ACC112 (cell line): ENCODE data around the gene ZNF74.
"Not testable (repeated sequence)": the region's sequence is repeated elsewhere in the genome, so short reads cannot be mapped to it uniquely, and the experiment has no call there.

Source experiments
- H2AFZ ChIP-seq: fragments of 200-600 bp; sonication (generic); one replicate; pipeline ENCODE4 v1.6.0; 2017; ENCODE audit warnings: antibody characterized with exemption, low read length; ENCODE audit not compliant: unreplicated experiment
- H3K27ac ChIP-seq: fragments of 200-600 bp; sonication (generic); 2 replicates; pipeline ENCODE4 v1.5.1; 2014; ENCODE audit warnings: low read depth, mild to moderate bottlenecking, antibody characterized with exemption, low read length, moderate library complexity
- H3K27me3 ChIP-seq: fragments of 200-600 bp; sonication (generic); 2 replicates; pipeline ENCODE4 v1.6.1; 2014; ENCODE audit warnings: mild to moderate bottlenecking, antibody characterized with exemption, low read length, moderate library complexity, mixed read lengths; ENCODE audit not compliant: insufficient read depth
- H3K36me3 ChIP-seq: fragments of 200-600 bp; sonication (generic); 2 replicates; pipeline ENCODE4 v1.6.1; 2016; ENCODE audit warnings: mild to moderate bottlenecking, antibody characterized with exemption, low read length, moderate library complexity, mixed read lengths; ENCODE audit not compliant: insufficient read depth
- H3K4me1 ChIP-seq: fragments of 200-600 bp; sonication (generic); one replicate; pipeline ENCODE4 v1.6.1; 2016; ENCODE audit warnings: low read length, mixed read lengths; ENCODE audit not compliant: insufficient read depth, unreplicated experiment, control insufficient read depth
- H3K4me3 ChIP-seq: fragments of 200-600 bp; sonication (generic); 2 replicates; pipeline ENCODE4 v1.5.1; 2014; ENCODE audit warnings: mild to moderate bottlenecking, low read depth, low read length
- H3K79me2 ChIP-seq: fragments of 200-600 bp; sonication (generic); one replicate; pipeline ENCODE4 v1.6.0; 2016; ENCODE audit warnings: low read length; ENCODE audit not compliant: control insufficient read depth, unreplicated experiment, insufficient read depth

ZNF74 gene

DNA sequence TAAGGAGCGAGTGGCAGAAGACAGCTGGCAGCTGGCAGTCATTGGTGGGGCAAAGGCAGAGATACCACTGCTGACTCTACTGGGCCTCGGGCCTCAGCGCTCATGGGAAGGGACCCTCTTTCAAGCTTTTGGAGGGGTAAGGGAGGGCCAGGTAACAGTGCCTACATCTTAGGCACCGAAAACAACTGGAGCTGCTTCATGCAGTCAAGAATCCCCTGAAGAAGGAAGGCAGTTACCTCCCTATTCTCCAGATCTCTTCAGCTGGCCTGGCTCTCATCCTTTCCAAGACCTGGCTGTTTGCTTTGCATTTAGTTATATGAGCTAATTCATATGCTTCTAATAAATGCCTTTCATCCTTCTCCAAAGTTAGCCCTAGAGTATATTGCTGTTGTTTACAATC, 15.8 kb upstream of the ZNF74 start:
- H3K79me2 ChIP-seq: no peaks in the 10 kb centered on the region
- H3K36me3 ChIP-seq: no peaks in the 10 kb centered on the region
- no peak overlapping the region for H2AFZ ChIP-seq
- no peaks in the 10 kb centered on the region for H3K27me3 ChIP-seq
- H3K4me1 ChIP-seq: no peaks in the 10 kb centered on the region
- H3K4me3 ChIP-seq: no peak overlapping the region
- H3K27ac ChIP-seq: no peak overlapping the region

DNA sequence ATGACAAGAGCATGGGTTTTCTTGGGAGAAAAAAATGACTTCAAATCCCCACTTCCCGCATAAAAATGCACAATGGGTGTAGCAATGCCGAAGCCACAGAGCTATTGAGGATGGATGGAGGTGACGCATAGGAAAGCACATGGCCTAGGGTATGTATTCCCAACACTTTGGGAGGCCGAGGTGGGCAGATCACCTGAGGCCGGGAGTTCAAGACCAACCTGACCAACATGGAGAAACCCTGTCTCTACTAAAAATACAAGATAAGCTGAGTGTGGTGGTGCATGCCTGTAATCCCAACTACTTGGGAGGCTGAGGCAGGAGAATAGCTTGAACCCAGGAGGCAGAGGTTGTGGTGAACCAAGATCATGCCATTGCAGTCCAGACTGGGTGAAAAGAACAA, 15.3 kb upstream of the ZNF74 start:
- H3K79me2 ChIP-seq, H3K27ac ChIP-seq, H3K36me3 ChIP-seq, H3K27me3 ChIP-seq, H2AFZ ChIP-seq, H3K4me1 ChIP-seq, H3K4me3 ChIP-seq: not testable (repeated sequence)

DNA sequence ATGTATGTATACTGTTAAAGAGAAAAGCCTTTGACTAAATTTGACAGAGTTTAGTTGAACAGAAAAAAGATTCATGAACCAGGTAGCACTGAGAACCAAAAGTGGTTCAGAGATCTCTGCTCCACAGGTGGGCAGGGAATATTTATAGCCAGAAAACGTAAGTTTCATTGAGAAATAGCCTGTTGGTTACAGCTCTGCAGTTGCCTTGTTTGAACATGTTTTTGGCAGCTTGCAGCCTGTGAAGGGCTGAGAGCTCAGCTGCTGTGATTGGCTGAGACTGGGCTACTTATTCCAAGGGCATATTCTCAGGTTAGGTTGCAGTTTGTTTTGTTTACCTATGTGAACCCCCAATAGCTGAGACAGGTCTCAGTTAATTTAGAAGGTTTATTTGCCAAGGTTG, 13.5 kb upstream of the ZNF74 start:
- no peaks in the 10 kb centered on the region for H3K79me2 ChIP-seq
- H3K4me1 ChIP-seq: no peaks in the 10 kb centered on the region
- no peak overlapping the region for H3K4me3 ChIP-seq
- H3K27ac ChIP-seq: no peak overlapping the region
- H2AFZ ChIP-seq: no peak overlapping the region
- H3K36me3 ChIP-seq: no peaks in the 10 kb centered on the region
- H3K27me3 ChIP-seq: peaks cover 4% of the 10 kb centered on the region; the same call in 1 of the 2 replicates

DNA sequence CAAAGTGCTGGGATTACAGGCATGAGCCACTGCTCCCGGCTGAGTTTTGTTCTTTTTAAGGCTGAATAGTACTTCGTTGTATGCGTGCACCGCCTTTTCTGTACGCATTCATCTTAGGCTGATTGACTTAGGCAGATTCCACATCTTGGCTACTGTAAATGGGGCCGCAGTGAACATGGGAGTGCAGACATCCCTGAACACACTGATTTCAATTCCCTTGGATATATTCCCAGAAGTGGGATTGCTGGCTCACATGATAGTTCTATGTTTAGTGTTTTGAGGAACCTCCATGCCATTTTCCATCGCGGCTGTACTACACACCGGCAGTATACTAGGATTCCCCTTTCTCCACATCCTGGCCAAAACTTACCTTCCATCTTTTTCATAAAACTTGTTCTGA, 10.4 kb upstream of the ZNF74 start:
- no peaks in the 10 kb centered on the region for H3K79me2 ChIP-seq
- H3K27me3 ChIP-seq: peaks cover 4% of the 10 kb centered on the region; the same call in 1 of the 2 replicates

DNA sequence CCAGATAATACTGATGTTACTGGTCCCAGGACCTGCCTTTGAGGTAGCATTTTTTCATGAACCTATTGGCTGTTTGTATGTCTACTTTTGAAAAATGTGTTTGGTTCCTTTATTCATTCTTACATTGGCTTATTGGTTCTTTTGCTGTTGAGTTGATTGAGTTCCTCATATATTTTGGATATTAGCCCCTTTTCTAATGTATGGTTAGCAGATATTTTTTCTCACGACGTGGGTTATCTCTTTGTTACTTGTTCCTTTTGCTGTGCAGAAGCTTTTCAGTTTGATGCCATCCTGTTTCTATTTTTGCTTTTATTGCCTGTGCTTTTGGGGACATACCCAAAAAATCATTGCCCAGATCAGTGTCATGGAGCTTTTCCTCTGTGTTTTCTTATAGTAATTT, 9.8 kb upstream of the ZNF74 start:
- H3K27ac ChIP-seq: no peak overlapping the region
- no peak overlapping the region for H2AFZ ChIP-seq
- no peaks in the 10 kb centered on the region for H3K36me3 ChIP-seq
- H3K4me1 ChIP-seq: no peaks in the 10 kb centered on the region
- peaks cover 4% of the 10 kb centered on the region; the same call in 1 of the 2 replicates for H3K27me3 ChIP-seq
- H3K4me3 ChIP-seq: no peak overlapping the region
- no peaks in the 10 kb centered on the region for H3K79me2 ChIP-seq

More for the DNA sequence above, 10.4 kb upstream of the ZNF74 start:
- Histone ChIP-seq H3K36me3 (no peaks in the 10 kb centered on the region), H3K4me3 (no peak overlapping the region), H3K4me1 (no peaks in the 10 kb centered on the region), H3K27ac (no peak overlapping the region), H2AFZ (no peak overlapping the region)

DNA sequence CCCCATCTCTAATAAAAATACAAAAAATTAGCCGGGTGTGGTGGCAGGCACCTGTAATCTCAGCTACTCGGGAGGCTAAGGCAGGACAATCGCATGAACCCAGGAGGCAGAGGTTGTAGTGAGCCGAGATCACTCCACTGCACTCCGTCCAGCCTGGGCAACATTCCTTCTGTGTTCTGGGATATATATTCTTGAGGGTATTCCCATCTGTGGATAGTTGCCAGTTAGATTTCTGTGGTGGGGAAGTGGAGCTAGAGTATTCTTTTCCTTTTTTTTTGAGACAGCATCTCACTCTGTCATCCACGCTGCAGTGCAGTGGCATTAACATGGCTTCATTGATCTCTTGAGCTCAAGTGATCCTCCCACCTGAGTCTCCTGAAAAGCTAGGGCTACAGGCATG, 9.1 kb upstream of the ZNF74 start:
- no peaks in the 10 kb centered on the region for H3K4me1 ChIP-seq
- no peaks in the 10 kb centered on the region for H3K36me3 ChIP-seq
- H3K27me3 ChIP-seq: peaks cover 4% of the 10 kb centered on the region; the same call in 1 of the 2 replicates
- H2AFZ ChIP-seq: no peak overlapping the region
- H3K4me3 ChIP-seq: no peak overlapping the region
- no peak overlapping the region for H3K27ac ChIP-seq
- no peaks in the 10 kb centered on the region for H3K79me2 ChIP-seq

DNA sequence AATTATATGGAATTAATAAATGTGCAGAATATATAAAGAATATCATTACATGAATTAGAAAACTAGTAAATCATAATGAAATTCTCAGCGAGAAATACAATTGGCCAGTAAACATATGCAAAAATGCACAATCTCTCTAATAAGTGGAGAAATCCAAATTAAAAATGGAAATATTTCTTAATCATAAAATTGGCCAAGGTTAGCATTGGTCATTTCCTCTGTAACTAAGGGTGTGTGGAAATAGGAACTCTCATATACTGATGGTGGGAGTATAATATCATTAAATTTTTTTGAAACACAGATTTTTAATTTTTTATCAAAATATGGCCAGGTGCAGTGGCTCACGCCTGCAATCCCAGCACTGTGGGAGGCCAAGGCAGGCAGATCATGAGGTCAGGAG, 7.6 kb upstream of the ZNF74 start:
- Histone ChIP-seq H3K27me3 (peaks cover 4% of the 10 kb centered on the region; the same call in 1 of the 2 replicates), H3K27ac (no peak overlapping the region), H3K36me3 (no peaks in the 10 kb centered on the region), H2AFZ (no peak overlapping the region), H3K4me3 (no peak overlapping the region), H3K79me2 (no peaks in the 10 kb centered on the region), H3K4me1 (no peaks in the 10 kb centered on the region)

DNA sequence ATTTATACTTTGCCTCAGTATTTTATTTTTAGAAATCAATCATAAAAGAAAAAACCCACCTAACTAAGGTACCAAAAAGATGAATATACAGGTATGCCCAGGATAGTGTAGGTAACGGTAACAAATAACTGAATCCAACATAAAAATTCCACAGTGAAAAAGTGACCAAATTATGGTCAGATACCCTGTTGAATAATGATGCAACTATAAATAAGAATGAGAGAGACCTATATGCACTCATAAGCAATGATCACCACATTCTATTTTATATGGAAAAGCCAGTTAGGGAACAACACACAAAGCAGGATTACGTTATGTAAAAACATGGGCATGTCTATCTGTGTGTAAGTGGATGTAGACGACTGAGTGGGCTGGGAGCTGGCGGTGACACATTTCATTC, 7.0 kb upstream of the ZNF74 start:
- no peaks in the 10 kb centered on the region for H3K79me2 ChIP-seq
- H2AFZ ChIP-seq: no peak overlapping the region
- H3K4me3 ChIP-seq: no peak overlapping the region
- H3K27ac ChIP-seq: no peak overlapping the region
- H3K36me3 ChIP-seq: no peaks in the 10 kb centered on the region
- H3K4me1 ChIP-seq: no peaks in the 10 kb centered on the region
- H3K27me3 ChIP-seq: peaks cover 4% of the 10 kb centered on the region; the same call in 1 of the 2 replicates

DNA sequence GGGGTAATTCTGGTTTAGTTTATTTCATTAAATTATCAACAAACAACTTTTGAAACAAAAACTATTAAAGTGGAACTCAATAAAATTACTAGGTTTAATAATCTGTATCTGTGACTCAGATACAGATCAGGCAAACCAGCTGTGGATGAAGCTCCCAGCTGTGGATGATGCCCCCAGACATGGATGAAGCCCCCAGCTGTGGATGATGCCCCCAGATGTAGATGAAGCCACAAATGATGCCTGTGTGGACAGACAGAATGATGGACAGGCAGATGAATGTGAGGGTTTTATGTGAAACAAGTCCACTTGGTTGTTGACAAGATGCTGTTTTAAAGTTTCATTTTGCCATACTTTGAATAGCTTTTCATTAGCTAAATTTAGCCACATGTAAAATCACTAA, 5.8 kb upstream of the ZNF74 start:
- Histone ChIP-seq H3K4me3 (no peak overlapping the region), H3K27ac (no peak overlapping the region), H3K4me1 (no peaks in the 10 kb centered on the region), H3K36me3 (no peaks in the 10 kb centered on the region), H3K79me2 (no peaks in the 10 kb centered on the region), H3K27me3 (peaks cover 4% of the 10 kb centered on the region; the same call in 1 of the 2 replicates), H2AFZ (no peak overlapping the region)

DNA sequence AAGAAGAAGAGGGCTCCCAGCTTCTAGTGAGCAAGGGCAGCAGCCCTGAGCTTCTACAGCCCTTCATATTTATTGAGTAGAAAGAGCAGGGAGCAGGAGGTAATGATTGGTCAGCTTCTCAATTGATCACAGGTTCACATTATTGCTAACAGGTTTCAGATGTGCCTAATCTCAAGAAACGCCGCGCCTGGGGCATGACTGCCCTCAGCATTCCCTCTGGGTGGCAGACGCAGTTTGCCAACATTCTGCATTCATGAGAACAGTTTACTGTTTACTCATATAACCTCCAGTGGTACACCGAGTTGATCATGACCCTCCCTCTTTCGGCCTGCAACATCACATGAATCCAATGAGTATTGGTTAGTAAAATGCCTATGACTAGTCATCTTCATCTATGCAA, 4.7 kb upstream of the ZNF74 start:
- no peak overlapping the region for H2AFZ ChIP-seq
- peaks cover 3% of the 10 kb centered on the region for H3K4me1 ChIP-seq
- no peak overlapping the region for H3K4me3 ChIP-seq
- peaks cover 4% of the 10 kb centered on the region; the same call in 1 of the 2 replicates for H3K27me3 ChIP-seq
- no peaks in the 10 kb centered on the region for H3K79me2 ChIP-seq
- H3K36me3 ChIP-seq: no peaks in the 10 kb centered on the region
- H3K27ac ChIP-seq: no peak overlapping the region

DNA sequence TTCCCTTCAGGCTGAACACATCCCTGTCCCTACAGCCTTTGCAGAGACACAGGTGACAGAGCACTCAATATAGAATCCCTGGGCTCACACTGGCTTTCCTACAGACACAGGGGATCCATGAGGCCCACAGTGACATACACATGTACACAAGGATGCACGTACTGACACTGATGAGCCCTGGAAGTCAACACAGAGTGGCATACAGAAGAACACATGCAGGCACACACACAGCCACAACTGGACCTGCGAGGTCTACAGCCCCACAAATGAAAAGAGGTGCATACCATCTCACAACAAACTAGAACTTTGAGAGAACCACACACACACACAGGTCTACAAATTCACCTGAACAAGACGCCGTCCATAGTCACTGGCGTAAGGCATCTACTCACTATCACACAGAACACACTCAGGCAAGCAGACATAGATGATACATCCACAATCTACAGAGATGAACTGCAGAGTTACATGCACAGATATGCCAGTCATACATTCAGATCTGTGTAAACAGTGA, 3.5 kb upstream of the ZNF74 start:
- Histone ChIP-seq H2AFZ (no peak overlapping the region), H3K27ac (no peak overlapping the region), H3K4me3 (no peak overlapping the region), H3K4me1 (peaks cover 7% of the 10 kb centered on the region), H3K36me3 (no peaks in the 10 kb centered on the region), H3K27me3 (no peaks in the 10 kb centered on the region), H3K79me2 (no peaks in the 10 kb centered on the region)
